Medulla oblongata (tissue), 1 donor: Measurements from ENCODE around the gene GBF1.
A peak's percentile ranks its signal among the peaks of the same experiment; 100 is the strongest.

Experiments
- DNase-seq: peaks from one replicate; pipeline ENCODE4 v3.0.0-alpha.2; 2015; ENCODE audit errors: extremely low spot score

Gene GBF1

GRCh38 chr10:102395400-102396316 is 150.3 kb downstream of the GBF1 start, which contains the start of gene NFKB2:
Gene NFKB2, plus strand, starts transcription at chr10:102395705. Its CDS starts 255 bp downstream, at chr10:102395960.
- peak; percentile 93 for DNase-seq

GRCh38 chr10:102396317-102396650 is 151.0 kb downstream of the GBF1 start:
- no peak for DNase-seq

- DNase-seq: no peak
Observed at GRCh38 chr10:102396730-102397151, 151.4 kb downstream of the GBF1 start.

GRCh38 chr10:102397222-102398171 is 152.2 kb downstream of the GBF1 start:
- no peak for DNase-seq

- no peak for DNase-seq
Observed at GRCh38 chr10:102398172-102399020, 153.1 kb downstream of the GBF1 start.

GRCh38 chr10:102399217-102400021 is 154.1 kb downstream of the GBF1 start:
- DNase-seq: peak; percentile 87

GRCh38 chr10:102400076-102400475 is 154.7 kb downstream of the GBF1 start:
- no peak for DNase-seq

GRCh38 chr10:102400598-102401341 is 155.4 kb downstream of the GBF1 start:
- no peak for DNase-seq

GRCh38 chr10:102401342-102401654 is 156.0 kb downstream of the GBF1 start:
- no peak for DNase-seq

GRCh38 chr10:102401735-102402511 is 156.6 kb downstream of the GBF1 start:
- DNase-seq: no peak

- DNase-seq: no peak
Observed at GRCh38 chr10:102402512-102402896, 157.2 kb downstream of the GBF1 start.

GRCh38 chr10:102403115-102403514 is 157.8 kb downstream of the GBF1 start:
- no peak for DNase-seq

GRCh38 chr10:102404361-102405107 is 159.2 kb downstream of the GBF1 start:
- no peak for DNase-seq

GRCh38 chr10:102405108-102405571 is 159.8 kb downstream of the GBF1 start:
- no peak for DNase-seq

- DNase-seq: no peak
Observed at GRCh38 chr10:102405632-102406031, 160.3 kb downstream of the GBF1 start.

GRCh38 chr10:102406815-102407214 is 161.5 kb downstream of the GBF1 start:
- DNase-seq: no peak

GRCh38 chr10:102407425-102408130 is 162.2 kb downstream of the GBF1 start:
- no peak for DNase-seq
